ENCODE data around the gene ATP6AP2. TPM values are rescaled to one million over a fixed set of nuclear protein-coding genes. Genes with fewer than 3 reads are reported as not detected.
A peak's percentile ranks its signal among the peaks of the same experiment; 100 is the strongest.

The ATP6AP2 gene
- total and polyA plus RNA-seq, 4 donors: 49.7 to 80.7 (median 58.1) TPM

DNA sequence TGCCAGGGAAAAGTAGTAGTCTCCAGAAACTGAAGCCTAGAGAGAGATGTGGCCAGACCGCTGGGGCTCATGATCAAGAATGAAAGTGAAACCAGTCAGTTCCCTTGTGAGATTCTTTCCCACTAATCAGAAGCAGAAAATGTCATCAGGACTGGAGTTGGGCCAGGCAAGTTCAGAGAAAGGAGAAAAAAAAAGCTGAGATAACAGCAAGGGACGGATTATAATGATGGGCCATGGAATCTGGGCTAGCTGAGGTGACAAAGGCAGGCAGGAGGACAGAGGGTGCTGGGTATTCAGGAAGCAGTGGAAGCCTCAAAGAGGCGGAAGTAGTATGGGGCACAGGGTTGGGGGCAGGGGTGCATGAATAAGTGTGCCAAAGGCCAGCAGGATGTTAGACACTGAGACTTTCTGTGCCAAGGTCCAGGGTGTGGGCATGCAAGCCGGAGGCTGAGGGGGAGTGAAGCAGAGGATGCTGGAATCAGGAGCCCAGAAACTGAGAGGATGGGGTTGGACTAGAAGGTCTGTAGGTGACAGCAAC lies 64.1 kb downstream of the ATP6AP2 start:
- Histone ChIP-seq H3K4me3 (ENCODE audit: low read depth in 1 of 3, low read length in 3 of 3) (peak overlapping the region; percentile 30 to 82 (median 36)), H3K9me3 (ENCODE audit: control insufficient read depth in 4 of 4, low read length in 3 of 4) (no peaks in the 10 kb centered on the region), H3K4me1 (ENCODE audit: control insufficient read depth in 4 of 4, insufficient read depth in 4 of 4, low read length in 3 of 4) (peaks cover 3 to 43% (median 28%) of the 10 kb centered on the region in 4 donors), H3K36me3 (ENCODE audit: control insufficient read depth in 4 of 4, insufficient read depth in 3 of 4, low read depth in 1 of 4, low read length in 3 of 4) (peaks cover 0 to 5% (median 0%) of the 10 kb centered on the region in 4 donors), H3K27ac (ENCODE audit: low read depth in 1 of 2, low read length in 2 of 2) (peak overlapping the region; percentile 74 to 98), H3K27me3 (ENCODE audit: control insufficient read depth in 4 of 4, insufficient read depth in 4 of 4, low read length in 3 of 4) (no peaks in the 10 kb centered on the region), H3K9ac (ENCODE audit: low read depth in 1 of 2, low read length in 2 of 2) (peak overlapping the region in 1 of 2 donors; percentile 90)
- no peak for TF ChIP-seq HNF4G (IDR thresholded peaks at IDR 0.05)
- no peak for TF ChIP-seq ZBTB33 (IDR thresholded peaks at IDR 0.05)
- peak; percentile 19 for TF ChIP-seq TAF1 (conservative IDR thresholded peaks at IDR 0.05)
- TF ChIP-seq GABPA (IDR thresholded peaks at IDR 0.05 in 1 of 2, conservative IDR thresholded peaks at IDR 0.05 in 1 of 2): peak; percentile 28 to 80
- TF ChIP-seq NR2F2 (IDR thresholded peaks at IDR 0.05): peak; percentile 12
- TF ChIP-seq FOXA2 (IDR thresholded peaks at IDR 0.05): no peak
- peak in 1 of 2 donors; percentile 19 for TF ChIP-seq RAD21 (IDR thresholded peaks at IDR 0.05)
- TF ChIP-seq, protein P1, sequence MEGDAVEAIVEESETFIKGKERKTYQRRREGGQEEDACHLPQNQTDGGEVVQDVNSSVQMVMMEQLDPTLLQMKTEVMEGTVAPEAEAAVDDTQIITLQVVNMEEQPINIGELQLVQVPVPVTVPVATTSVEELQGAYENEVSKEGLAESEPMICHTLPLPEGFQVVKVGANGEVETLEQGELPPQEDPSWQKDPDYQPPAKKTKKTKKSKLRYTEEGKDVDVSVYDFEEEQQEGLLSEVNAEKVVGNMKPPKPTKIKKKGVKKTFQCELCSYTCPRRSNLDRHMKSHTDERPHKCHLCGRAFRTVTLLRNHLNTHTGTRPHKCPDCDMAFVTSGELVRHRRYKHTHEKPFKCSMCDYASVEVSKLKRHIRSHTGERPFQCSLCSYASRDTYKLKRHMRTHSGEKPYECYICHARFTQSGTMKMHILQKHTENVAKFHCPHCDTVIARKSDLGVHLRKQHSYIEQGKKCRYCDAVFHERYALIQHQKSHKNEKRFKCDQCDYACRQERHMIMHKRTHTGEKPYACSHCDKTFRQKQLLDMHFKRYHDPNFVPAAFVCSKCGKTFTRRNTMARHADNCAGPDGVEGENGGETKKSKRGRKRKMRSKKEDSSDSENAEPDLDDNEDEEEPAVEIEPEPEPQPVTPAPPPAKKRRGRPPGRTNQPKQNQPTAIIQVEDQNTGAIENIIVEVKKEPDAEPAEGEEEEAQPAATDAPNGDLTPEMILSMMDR (IDR thresholded peaks at IDR 0.05; ENCODE audit: low read depth, low read length, missing input control): no peak
- TF ChIP-seq JUND (IDR thresholded peaks at IDR 0.05): peak in 1 of 2 donors; percentile 57
- TF ChIP-seq, protein P2, sequence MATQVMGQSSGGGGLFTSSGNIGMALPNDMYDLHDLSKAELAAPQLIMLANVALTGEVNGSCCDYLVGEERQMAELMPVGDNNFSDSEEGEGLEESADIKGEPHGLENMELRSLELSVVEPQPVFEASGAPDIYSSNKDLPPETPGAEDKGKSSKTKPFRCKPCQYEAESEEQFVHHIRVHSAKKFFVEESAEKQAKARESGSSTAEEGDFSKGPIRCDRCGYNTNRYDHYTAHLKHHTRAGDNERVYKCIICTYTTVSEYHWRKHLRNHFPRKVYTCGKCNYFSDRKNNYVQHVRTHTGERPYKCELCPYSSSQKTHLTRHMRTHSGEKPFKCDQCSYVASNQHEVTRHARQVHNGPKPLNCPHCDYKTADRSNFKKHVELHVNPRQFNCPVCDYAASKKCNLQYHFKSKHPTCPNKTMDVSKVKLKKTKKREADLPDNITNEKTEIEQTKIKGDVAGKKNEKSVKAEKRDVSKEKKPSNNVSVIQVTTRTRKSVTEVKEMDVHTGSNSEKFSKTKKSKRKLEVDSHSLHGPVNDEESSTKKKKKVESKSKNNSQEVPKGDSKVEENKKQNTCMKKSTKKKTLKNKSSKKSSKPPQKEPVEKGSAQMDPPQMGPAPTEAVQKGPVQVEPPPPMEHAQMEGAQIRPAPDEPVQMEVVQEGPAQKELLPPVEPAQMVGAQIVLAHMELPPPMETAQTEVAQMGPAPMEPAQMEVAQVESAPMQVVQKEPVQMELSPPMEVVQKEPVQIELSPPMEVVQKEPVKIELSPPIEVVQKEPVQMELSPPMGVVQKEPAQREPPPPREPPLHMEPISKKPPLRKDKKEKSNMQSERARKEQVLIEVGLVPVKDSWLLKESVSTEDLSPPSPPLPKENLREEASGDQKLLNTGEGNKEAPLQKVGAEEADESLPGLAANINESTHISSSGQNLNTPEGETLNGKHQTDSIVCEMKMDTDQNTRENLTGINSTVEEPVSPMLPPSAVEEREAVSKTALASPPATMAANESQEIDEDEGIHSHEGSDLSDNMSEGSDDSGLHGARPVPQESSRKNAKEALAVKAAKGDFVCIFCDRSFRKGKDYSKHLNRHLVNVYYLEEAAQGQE (IDR thresholded peaks at IDR 0.05): no peak
- peak; percentile 48 to 65 for TF ChIP-seq HNF4A (conservative IDR thresholded peaks at IDR 0.05)
- no peak for TF ChIP-seq YY1 (IDR thresholded peaks at IDR 0.05)
- no peak for TF ChIP-seq EGR1 (IDR thresholded peaks at IDR 0.05; ENCODE audit: low read depth in 2 of 2)
- no peak for TF ChIP-seq FOXA1 (IDR thresholded peaks at IDR 0.05)
- TF ChIP-seq ATF3 (IDR thresholded peaks at IDR 0.05): no peak
- peak; percentile 74 to 76 for TF ChIP-seq RXRA (IDR thresholded peaks at IDR 0.05)
- TF ChIP-seq, protein P3, sequence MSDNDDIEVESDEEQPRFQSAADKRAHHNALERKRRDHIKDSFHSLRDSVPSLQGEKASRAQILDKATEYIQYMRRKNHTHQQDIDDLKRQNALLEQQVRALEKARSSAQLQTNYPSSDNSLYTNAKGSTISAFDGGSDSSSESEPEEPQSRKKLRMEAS (IDR thresholded peaks at IDR 0.05): peak; percentile 41
- TF ChIP-seq SP1 (IDR thresholded peaks at IDR 0.05): peak; percentile 82
- peak; percentile 36 for DNase-seq (ENCODE audit: low spot score)
- 0% methylated on average over 4 of the region's 4 CpGs for WGBS
